ENCODE measurements around the gene SALL1.

DNA sequence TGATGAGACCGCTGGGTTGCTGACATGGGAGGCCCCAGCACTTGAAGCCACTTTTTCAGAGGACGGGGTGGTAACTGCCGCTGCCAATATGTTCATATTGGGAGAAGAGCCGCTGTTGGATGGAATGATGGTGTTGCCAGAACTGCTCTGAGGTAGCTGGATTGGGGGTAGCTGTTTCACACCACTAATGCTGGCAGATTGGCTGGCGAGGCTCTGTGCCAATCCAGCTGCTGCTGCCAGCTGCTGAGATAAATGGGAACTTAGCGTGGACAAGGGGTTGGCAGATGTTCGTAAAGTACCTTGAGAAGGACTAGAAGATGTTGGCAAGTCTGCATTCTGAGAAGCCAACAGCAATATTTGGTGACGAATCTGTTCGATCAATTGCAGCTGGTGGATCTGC, 10.0 kb downstream of the SALL1 start:
- no peak for TF ChIP-seq RCOR1 (IDR thresholded peaks at IDR 0.05; ENCODE audit: insufficient replicate concordance, low read length)
- TF ChIP-seq, protein P1, sequence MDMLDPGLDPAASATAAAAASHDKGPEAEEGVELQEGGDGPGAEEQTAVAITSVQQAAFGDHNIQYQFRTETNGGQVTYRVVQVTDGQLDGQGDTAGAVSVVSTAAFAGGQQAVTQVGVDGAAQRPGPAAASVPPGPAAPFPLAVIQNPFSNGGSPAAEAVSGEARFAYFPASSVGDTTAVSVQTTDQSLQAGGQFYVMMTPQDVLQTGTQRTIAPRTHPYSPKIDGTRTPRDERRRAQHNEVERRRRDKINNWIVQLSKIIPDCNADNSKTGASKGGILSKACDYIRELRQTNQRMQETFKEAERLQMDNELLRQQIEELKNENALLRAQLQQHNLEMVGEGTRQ (IDR thresholded peaks at IDR 0.05; ENCODE audit: low read depth, low read length) = no peak
- no peak for TF ChIP-seq CEBPB (IDR thresholded peaks at IDR 0.05; ENCODE audit: low read depth, low read length)
- no peak for TF ChIP-seq POLR2A (IDR thresholded peaks at IDR 0.05; ENCODE audit: low read depth, low read length)
- TF ChIP-seq, protein P2, sequence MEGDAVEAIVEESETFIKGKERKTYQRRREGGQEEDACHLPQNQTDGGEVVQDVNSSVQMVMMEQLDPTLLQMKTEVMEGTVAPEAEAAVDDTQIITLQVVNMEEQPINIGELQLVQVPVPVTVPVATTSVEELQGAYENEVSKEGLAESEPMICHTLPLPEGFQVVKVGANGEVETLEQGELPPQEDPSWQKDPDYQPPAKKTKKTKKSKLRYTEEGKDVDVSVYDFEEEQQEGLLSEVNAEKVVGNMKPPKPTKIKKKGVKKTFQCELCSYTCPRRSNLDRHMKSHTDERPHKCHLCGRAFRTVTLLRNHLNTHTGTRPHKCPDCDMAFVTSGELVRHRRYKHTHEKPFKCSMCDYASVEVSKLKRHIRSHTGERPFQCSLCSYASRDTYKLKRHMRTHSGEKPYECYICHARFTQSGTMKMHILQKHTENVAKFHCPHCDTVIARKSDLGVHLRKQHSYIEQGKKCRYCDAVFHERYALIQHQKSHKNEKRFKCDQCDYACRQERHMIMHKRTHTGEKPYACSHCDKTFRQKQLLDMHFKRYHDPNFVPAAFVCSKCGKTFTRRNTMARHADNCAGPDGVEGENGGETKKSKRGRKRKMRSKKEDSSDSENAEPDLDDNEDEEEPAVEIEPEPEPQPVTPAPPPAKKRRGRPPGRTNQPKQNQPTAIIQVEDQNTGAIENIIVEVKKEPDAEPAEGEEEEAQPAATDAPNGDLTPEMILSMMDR (conservative IDR thresholded peaks at IDR 0.05; ENCODE audit: low read depth, low read length) = no peak
- no peak for TF ChIP-seq NFE2L2 (IDR thresholded peaks at IDR 0.05; ENCODE audit: low read depth, low read length)
- no peak for TF ChIP-seq SMC3 (IDR thresholded peaks at IDR 0.05; ENCODE audit: low read depth, low read length)
- no peak for TF ChIP-seq MXI1 (IDR thresholded peaks at IDR 0.05; ENCODE audit: borderline replicate concordance, low read depth, low read length)
- no peak for TF ChIP-seq MAZ (IDR thresholded peaks at IDR 0.05; ENCODE audit: borderline replicate concordance, low read depth, low read length)
- no peak for TF ChIP-seq RFX5 (IDR thresholded peaks at IDR 0.05; ENCODE audit: low read depth, low read length)
- no peak for TF ChIP-seq CHD1 (IDR thresholded peaks at IDR 0.05; ENCODE audit: low read depth, low read length)
- TF ChIP-seq, protein P3, sequence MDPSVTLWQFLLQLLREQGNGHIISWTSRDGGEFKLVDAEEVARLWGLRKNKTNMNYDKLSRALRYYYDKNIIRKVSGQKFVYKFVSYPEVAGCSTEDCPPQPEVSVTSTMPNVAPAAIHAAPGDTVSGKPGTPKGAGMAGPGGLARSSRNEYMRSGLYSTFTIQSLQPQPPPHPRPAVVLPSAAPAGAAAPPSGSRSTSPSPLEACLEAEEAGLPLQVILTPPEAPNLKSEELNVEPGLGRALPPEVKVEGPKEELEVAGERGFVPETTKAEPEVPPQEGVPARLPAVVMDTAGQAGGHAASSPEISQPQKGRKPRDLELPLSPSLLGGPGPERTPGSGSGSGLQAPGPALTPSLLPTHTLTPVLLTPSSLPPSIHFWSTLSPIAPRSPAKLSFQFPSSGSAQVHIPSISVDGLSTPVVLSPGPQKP (IDR thresholded peaks at IDR 0.05; ENCODE audit: borderline replicate concordance, low read depth, low read length) = no peak
- TF ChIP-seq RAD21 (IDR thresholded peaks at IDR 0.05; ENCODE audit: low read length) = no peak
